HPDE6-E6E7 (cell line): ENCODE results near the gene SLC25A42.

Experiments
- DNase-seq: peaks from one replicate; pipeline ENCODE4 v3.0.0; 2011; ENCODE audit warnings: missing footprints; ENCODE audit errors: extremely low spot score

SLC25A42 gene

DNA sequence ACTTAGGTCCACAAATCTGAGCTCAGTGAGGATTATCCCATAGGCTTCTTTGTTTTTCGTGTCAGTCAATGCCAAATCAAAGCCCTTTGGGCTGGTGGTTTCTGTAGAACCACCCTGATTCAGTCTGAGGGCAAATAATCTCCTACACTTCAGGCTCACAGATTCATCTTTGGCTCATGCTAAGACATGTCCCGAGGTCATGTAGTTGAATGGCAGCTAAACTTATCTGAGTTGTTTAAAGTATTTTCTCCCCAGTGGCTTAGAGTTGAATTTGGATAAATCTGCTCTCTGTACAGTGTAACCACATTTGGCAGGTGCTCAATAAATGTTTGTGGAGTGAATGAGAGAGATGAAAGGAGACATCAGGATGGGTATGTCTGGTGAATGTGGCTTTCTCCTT, 13.1 kb upstream of the SLC25A42 start:
- DNase-seq, result no peak

DNA sequence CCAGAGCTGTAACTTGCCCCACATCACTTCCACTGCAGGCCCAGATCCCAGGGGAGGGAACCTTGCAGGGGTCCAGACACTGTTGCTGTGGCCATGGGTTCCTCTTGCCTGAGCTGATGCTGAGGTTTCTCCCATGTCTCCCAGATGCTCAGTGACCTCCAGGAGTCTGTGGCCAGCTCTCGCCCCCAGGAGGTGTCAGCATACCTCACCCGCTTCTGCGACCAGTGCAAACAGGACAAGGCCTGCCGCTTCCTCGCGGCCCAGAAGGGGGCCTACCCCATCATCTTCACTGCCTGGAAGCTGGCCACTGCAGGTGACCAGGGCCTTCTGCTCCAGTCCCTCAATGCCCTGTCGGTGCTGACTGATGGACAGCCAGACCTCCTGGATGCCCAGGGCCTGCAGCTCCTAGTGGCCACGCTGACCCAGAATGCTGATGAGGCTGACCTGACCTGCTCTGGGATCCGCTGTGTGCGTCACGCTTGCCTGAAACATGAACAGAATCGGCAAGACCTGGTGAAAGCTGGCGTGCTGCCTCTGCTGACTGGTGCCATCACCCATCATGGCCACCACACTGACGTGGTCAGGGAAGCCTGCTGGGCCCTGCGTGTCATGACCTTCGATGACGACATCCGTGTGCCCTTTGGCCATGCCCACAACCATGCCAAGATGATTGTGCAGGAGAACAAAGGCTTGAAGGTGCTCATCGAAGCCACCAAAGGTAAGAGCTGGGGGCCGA, 12.1 kb upstream of the SLC25A42 start:
- no peak for DNase-seq

DNA sequence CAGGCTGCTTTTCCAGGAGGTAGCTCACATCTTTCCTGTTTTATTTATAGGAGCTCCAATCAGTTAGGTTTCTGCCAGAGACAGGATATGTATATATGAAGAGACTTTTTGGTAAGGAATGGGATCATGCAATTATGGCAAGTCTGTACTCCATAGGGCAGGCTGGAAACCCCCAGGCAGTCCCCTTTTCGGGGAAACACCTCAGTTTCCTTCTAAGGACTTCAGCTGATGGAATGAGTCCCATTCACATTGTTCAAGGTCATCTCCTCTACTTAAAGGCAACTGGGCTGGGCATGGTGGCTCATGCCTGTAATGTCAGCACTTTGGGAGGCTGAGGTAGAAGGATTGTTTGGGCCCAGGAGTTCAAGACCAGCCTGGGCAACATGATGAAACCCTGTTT, 10.9 kb upstream of the SLC25A42 start:
- DNase-seq, result no peak

DNA sequence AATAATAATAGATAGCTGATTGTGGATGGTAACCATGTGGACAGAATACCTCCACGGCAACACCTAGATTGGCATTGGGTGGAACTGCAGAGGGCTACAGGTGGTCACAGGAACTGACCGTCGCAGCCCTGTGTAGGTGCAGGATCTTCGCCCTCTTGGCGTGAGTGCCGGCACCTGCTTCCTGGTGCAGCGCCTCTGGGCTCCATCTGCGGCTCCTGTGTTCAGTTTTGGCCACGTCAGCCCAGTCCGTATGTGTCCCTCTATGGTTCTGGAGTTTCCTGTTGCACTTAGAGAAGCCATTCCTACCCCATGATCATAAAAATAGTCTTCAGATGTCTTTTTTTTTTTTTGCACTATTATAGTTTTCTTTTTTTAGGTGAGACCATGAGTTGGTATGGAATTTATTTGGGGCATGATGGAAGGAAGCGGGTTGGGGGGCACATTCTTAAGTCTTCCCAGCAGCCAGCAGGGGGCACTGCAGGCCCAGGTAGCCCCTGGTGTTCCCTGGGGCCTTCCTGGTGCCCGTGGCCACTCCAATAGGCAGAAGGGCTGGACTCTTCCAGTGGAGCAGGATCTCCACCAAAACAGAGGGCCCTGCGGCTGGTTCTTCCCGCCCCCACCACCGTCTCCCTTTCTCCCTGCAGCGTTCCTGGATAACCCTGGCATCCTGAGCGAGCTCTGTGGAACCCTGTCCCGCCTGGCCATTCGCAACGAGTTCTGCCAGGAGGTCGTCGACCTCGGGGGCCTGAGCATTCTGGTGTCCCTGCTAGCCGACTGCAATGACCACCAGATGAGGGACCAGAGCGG, 10.1 kb upstream of the SLC25A42 start:
- no peak for DNase-seq

DNA sequence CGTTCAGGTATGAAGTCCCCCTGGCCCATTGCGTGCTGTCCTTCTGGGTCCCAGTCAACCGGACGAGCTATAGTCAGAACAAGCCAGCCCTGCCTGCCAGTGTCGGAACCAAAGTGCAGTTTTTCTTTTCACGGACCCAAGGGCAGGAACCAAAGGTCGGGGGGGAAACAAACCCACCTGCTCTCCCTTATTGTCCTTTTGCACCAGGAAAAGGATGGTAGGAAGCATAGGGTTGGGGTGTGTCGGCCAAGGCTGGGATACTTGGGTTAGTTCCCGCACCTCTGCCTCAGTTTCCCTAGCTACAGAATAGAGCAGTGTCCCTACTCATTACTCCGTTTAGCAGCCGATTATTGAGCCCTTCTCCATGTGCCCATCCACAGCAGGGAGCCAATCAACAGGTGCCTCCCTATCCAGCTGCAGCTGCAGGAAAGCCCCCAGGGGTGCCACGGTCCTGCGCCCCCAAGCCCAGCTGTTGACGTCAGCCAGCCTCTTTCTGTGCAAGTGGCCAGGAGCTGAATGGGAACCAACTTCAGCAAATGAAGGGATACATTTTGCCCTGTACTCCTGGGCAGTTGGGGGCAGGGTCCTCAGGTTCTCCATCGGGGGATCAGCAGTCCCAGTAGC, 9.4 kb upstream of the SLC25A42 start:
- DNase-seq, result no peak

DNA sequence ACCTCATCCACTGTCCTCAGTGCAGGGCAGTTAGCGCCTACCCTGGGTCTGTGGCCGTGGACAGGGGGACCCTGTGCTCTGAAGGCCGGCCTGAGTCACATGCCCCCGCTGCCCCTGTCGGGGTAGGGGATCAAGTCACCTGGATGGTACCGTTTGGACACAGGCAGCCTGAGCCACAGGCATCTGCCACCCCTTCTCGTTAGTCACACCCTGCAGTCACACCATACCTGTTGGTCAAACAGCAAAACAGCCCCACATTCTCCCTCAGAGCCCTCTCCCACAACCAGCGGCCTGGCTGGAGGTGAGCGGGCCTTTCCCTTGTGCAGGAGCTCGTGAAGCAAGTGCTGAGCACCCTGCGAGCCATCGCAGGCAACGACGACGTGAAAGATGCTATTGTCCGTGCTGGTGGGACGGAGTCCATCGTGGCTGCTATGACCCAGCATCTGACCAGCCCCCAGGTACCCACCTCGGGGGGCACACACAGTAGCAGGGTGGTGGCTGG, 8.8 kb upstream of the SLC25A42 start:
- no peak for DNase-seq

DNA sequence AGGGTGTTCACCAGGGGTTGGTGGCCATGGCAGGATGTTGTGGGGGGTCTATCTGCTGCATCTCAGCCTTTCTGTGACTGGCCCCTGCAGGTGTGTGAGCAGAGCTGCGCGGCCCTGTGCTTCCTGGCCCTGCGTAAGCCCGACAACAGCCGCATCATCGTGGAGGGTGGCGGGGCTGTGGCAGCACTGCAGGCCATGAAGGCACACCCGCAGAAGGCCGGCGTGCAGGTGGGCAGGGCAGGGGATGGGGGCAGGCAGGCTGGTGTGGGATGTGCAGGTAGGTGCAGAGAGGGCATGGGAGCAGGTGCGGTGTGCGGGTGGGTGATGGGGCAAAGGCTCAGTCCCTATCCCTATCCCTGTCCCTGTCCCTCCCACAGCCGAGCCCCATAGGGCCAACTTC, 8.1 kb upstream of the SLC25A42 start:
- DNase-seq, result no peak

DNA sequence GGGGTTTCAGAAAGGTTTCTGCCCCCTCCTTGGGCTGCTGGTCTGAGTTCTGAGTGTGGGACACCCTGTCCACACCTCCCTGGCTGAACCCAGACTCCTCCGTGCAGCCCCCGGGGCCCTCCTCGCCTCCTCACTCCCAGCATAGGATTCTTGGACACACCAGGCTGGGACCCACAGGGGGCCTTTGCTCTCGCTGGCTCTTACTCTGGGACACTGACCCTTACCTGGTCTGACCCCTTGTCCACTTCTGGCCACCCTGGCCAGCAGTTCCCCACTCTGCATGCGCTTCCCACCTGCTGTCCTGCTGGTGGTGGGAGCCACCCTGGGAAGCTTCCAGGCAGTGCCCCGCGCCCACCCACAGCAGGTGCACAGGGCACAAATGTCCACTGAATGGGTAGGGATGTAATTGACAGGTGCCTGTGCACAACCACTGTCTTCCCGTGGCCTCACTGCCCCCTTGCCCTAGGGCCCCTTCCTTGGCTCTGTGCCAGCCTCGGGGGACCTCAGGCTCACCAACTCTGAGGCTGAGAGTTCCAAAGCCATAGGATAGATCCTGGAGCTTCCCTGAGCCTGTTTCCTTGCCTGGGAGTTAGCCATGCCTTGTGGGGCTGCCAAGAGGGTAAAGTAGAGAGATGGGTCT, 7.0 kb upstream of the SLC25A42 start:
- DNase-seq, result no peak

DNA sequence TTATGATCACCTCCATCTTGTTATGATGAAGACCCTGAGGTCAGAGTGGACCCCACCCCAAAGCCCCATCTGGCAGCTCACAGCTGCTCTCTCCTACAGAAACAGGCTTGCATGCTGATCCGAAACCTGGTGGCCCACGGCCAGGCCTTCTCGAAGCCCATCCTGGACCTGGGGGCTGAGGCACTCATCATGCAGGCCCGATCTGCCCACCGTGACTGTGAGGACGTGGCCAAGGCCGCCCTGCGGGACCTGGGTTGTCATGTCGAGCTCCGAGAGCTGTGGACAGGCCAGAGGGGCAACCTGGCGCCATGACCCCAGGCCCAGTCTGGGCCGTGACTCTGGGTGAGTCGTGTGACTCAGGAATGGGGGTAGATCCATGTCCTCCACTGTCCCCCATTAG, 6.5 kb upstream of the SLC25A42 start:
- DNase-seq, result no peak

DNA sequence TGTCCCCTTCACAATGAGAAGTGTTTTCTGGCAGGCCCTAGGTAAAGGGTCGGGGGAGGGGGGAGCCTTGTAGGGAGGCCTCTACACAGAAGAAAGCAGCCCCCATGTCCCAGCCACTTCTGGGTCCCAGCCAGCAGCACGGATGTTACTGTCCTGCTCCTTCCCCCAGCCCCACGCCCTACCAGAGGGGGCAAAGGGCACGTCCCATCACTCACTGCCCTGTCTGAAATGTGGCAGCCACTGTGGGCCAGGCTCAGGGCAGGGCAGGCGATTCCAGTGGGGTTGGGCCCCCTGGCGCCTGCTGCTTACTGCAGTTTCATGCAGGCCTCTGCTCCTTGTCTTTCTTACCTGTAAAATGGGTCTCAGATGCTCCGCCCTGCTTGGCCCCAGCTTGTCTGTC, 6.1 kb upstream of the SLC25A42 start:
- no peak for DNase-seq

DNA sequence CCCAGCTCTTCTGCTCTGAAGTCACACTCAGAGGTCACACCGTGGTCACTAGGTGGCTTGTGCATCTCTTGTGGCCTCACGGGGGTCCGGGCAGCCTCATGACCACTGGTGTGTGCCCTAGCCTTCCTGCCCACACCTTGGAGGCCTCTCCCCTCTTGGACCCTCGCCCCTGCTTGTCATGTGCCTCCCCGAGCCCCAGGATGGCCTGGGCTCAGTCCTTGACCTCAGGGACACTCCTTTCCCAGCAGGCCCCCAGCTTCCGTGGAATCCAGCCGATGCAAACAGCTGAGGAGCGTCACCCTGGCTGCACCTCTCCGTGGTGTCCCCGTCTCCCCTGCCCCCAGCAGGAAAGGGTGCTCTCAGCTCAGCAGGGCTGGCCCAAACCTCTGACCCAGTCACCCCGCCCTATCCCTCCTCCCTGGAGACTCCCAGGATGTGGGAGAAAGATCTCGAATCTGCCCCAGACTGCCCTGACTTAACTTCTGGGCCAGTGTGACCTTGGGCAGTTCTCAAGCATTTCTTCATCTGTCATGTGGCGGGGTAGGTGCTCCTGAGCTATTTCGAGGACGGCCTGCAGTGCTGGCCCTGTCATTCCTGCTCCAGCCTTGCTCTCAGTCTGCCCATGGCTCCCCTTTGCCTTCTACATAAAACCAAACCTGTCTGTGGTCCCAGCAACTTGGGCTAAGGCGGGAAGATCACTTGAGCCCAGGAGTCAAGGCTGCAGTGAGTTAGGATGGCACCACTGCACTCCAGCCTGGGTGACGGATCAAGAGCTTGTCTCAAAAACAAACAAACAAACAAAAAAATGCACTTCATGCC, 4.6 kb upstream of the SLC25A42 start:
- no peak for DNase-seq

DNA sequence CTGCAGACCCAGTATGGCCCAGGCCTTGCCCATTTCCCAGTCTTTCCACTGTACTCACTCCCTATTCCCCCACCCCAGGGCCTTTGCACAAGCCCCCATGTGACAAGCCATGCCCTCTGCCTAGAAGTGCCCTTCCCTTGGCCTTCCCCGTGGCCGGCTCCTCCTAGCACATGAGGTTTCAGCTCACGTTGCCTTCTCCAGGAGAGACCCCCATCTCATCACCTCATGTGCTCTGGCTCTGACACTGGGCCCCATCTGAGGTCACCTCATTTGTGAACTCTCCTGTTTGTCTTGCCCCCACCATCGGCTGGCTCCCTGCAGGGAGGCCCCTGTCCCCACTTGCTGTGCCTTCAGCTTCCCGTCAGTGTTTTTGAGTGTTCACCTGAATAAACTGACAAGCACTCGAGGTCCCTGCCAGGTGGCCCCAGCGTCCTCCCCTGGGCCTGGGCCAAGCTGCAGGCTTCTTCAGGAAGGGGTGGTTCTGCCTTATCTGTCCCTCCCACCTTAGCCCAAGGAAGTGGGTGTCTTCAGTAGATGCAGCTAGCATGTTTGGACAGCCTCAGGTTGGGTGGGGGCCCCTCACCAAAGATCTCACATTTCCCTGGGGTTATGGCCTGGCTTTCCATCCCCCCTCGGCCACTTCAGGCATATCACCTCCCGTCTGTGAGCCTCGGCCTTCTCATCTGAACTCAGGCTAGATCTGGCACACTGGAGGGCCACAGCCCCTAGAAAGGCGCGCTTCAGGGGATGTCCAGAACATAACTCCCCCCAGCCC, 3.8 kb upstream of the SLC25A42 start:
- DNase-seq, result no peak

DNA sequence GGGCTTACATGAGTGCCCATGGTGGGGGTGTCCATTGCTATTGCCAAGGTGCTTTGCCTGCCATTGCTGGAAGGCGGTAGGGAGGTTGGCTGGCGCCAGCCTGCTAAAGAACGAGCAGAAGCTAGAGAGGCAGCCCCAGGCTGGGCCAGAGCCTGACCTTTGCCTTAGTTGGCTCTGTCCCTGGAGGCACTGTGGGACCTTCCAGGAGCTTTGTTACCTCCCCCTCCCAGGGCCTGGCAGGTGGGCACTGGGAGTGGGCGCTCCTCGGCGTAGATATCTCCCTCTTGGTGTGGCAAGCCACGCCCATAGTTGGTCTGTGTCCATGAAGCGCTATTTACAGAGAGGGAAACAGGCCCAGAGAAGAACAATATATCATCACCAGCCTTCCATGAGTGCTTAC, 2.3 kb upstream of the SLC25A42 start:
- no peak for DNase-seq

DNA sequence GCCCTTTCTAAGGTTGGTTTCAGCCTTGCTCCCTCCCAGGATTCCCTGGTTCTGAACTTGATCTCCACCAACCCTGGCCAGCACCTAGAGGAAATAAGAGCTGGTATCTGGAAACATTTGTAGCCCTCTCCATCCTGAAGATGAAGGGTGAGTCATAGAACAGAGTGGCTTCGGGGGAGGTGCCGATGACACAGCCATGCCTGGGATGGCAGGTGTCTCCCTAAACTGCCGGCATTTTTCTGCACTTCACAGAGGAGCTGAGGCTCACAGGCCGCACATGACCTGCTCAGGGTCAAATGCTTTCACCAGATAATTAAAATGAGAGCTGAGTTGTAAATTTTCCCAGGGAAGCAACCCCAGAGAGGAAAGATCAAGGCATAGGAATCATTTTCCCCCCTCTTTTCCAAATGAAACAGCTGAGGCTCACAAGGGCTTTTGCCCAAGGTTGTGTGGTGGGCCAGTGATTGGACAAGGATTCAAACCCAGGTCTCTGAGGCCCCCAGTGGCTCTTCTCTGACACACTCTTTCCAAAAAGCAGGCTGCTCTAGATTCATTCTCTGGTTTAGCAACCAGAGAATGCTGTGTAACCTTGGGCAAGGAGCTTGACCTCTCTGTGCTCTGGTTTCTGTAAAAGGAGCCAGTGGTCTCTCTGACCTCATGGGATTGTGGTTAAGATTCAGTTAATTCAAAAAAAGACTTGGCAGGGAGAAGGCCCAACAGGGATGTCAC, 1.2 kb upstream of the SLC25A42 start:
- DNase-seq, result peak; percentile 15

DNA sequence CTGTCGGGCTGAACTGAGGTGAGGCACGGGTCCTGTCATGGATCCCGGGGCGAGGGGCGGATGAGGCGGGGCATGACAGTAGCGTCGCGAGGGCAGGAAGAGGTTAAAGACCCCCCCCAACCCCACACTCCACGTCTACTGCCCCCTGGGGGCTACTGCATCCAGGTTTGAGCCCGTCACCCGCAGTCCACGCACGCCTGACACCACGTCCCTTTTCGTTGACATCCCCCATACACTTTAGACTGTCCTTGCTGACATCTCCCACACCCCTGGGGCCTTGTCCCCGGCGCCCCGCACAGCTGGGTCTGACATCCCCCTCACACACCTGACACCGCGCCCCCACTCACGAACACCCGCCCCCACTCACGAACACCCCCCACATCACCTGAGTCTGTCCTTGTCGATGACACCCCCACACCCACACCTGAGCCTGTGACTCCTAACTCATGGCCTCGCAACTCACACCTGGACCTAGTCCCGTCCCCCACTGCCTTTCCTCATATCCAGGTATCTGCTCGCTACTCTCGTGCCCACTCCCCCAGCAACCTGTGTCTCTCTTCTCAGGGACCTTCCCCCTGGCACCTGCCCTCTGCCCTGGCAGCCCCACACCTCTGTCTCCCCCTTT, 416 bp downstream of the SLC25A42 start:
- DNase-seq, result peak; percentile 17

DNA sequence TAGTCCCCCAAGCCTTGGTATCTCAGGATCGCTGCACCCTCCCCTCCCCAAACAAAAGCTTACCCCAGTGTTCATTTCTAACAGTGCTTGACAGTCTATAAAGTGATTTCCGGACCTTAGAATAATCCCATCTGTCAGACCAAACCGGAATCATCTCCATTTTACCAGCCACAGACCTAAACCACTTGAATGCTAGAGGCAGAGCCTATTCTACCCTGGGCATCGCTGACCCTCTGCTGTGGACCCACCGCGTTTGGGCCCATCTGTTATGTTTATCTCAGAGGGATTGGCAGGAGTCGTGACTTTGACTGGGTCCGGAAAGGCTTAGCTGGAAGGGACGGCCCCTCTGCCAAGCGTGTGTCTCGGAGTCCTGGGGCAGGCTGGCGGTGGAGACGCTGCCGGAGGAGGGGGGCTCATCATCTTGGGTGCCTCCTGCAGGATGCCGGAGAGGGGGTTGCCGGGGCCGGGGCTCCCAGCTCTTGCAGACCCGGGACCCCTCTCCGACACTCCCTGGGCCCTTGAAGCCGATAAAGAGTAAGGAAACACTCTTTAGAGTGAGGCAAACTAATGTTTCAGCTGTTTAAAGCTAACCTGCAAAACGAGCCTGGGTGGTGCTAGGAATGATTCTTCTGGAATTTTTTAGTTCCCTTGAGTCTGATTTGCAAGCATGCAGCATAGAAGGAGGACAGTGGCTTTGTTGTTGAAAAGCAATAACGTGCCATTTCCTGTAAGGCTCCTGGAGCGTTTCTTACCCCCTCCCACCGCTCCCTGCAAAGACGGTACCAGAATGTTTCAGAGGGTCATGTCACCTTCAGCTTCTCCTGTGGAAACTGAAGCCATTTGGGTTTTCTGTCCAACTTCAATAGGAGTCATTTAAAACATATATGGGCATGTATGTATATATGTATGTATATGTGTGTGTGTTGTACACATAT, 1.3 kb downstream of the SLC25A42 start:
- DNase-seq, result no peak

DNA sequence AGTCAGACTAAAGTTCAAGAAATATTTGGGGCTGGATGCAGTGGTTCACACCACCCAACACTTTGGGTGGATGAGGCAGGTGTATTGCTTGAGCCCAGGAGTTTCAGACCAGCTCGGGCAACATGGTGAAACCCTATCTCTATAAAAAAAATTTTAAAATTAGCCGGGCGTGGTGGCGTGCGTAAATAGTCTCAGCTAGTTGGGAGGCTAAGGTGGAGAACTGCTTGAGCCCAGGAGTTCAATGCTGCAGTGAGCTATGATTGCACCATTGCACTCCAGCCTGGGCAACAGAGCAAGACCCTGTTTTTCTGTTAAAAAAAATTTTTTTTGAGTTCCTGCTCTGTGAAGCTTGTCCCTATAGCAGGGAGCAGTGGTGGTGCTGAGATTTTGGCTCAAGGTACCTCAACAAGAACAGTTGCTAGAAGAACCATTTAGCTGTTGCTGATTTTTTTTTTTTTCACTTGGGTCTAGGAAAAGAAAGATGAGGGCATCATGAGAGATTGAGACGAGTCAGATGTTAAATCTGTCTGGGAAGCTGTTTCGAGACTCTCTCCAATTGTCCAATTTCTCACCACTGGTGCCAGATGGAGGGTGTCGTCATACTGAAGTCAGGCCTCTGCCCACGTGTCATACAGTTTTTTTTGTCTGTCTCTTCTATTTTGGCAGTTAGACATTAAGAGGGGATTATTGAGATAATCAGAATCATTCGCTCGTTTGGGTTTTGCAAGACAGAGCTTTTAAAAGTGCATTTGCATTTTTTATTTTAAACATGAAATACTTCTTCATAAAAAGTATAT, 3.7 kb downstream of the SLC25A42 start:
- no peak for DNase-seq
